LNCAP (cell line): ENCODE measurements around the gene EPB41L4B.

ENCODE experiments used
- CTCF ChIP-seq: fragments of 450-650 bp; IDR thresholded peaks from 2 replicates; pipeline ENCODE4 v1.5.1; 2017; ENCODE audit warnings: mild to moderate bottlenecking

Gene EPB41L4B

GRCh38 chr9:109145051-109145450 lies 175.8 kb downstream of the EPB41L4B start:
- no peak for TF ChIP-seq CTCF

- peak; percentile 18; the same call in 1 of the 2 replicates for TF ChIP-seq CTCF
Observed at GRCh38 chr9:109143881-109144562, 176.8 kb downstream of the EPB41L4B start.

GRCh38 chr9:109141375-109141774 lies 179.5 kb downstream of the EPB41L4B start:
- TF ChIP-seq CTCF = no peak

GRCh38 chr9:109139851-109140250 lies 181.0 kb downstream of the EPB41L4B start:
- no peak for TF ChIP-seq CTCF

- TF ChIP-seq CTCF = no peak
Observed at GRCh38 chr9:109138421-109138820, 182.4 kb downstream of the EPB41L4B start.

GRCh38 chr9:109134167-109134578 lies 186.7 kb downstream of the EPB41L4B start:
- TF ChIP-seq CTCF = no peak

- no peak for TF ChIP-seq CTCF
Observed at GRCh38 chr9:109133533-109133932, 187.3 kb downstream of the EPB41L4B start.

GRCh38 chr9:109132567-109133021 lies 188.3 kb downstream of the EPB41L4B start:
- TF ChIP-seq CTCF = no peak
